A549 (cell line): ENCODE measurements around the gene HMGCS1. TPM values are rescaled to one million over a fixed set of nuclear protein-coding genes. Genes with fewer than 3 reads are reported as not detected.

Source experiments
- ATAC-seq, 2 experiments: fragments of 200-7000 bp in 1 of 2; fragments of >200 bp in 1 of 2; cut with Nextera tagmentation in 1 of 2; cut with Tn5 transposase in 1 of 2; 3 replicates each; pipeline versions ENCODE4 v1.8.0 to v1.9.1; 2018 to 2020; ENCODE audit warnings: mild to moderate bottlenecking in 1 of 2, moderate library complexity in 1 of 2
- CTCF ChIA-PET: fragments of 300-600 bp; sonication (Branson Sonifier 250); formaldehyde crosslinking; extraction: SDS; loops from one replicate; lab custom pipeline; 2021; ENCODE audit warnings: antibody characterized with exemption, inconsistent platforms; lab: Yijun Ruan, JAX
- POLR2A ChIA-PET: fragments of 350-600 bp; formaldehyde crosslinking; extraction: SDS; loops from one replicate; lab custom pipeline; 2021; ENCODE audit warnings: antibody characterized with exemption, inconsistent platforms; lab: Yijun Ruan, JAX
- DNase-seq, 2 experiments: peaks; one replicate each; pipeline versions ENCODE4 v3.0.0 to v3.0.0-alpha.2; 2011 to 2016; ENCODE audit warnings: low read depth in 1 of 2, low spot score in 1 of 2
- FAIRE-seq: peaks from 2 replicates; lab custom pipeline; 2011; peaks lifted over from hg19 to GRCh38; lab: Jason Lieb, UNC
- H3K27ac ChIP-seq, 2 experiments: fragments of >200 bp; sonication (Bioruptor Twin); formaldehyde crosslinking; 3 replicates each; pipeline ENCODE4 v1.5.1; 2016 to 2017
- H3K4me1 ChIP-seq: fragments of >200 bp; sonication (Bioruptor Twin); formaldehyde crosslinking; 3 replicates; pipeline ENCODE4 v1.6.1; 2016
- H3K4me2 ChIP-seq: fragments of >200 bp; sonication (Bioruptor Twin); formaldehyde crosslinking; 3 replicates; pipeline ENCODE4 v1.6.1; 2016
- H3K4me3 ChIP-seq: fragments of >200 bp; sonication (Bioruptor Twin); formaldehyde crosslinking; 3 replicates; pipeline ENCODE4 v1.5.1; 2016
- H3K9me3 ChIP-seq: fragments of >200 bp; sonication (Bioruptor Twin); formaldehyde crosslinking; 3 replicates; pipeline ENCODE4 v1.6.1; 2016
- BHLHE40 ChIP-seq: IDR thresholded peaks from 2 replicates; pipeline ENCODE4 v1.6.1; 2012; ENCODE audit warnings: low read depth, low read length, inconsistent platforms
- CBX2 ChIP-seq: fragments of 200-600 bp; sonication (generic); IDR thresholded peaks from 2 replicates; pipeline ENCODE4 v1.6.1; 2016; ENCODE audit warnings: low read depth, mild to moderate bottlenecking, borderline replicate concordance
- CHD2 ChIP-seq: fragments of 150-350 bp; IDR thresholded peaks from 2 replicates; pipeline ENCODE4 v1.6.1; 2014; ENCODE audit warnings: low read length; ENCODE audit not compliant: partially characterized antibody
- EHMT2 ChIP-seq: fragments of 200-600 bp; sonication (generic); IDR thresholded peaks from 2 replicates; pipeline ENCODE4 v1.6.1; 2016; ENCODE audit warnings: antibody characterized with exemption, low read depth, mild to moderate bottlenecking, moderate library complexity
- EP300 ChIP-seq, 2 experiments: fragments of >200 bp; sonication (Bioruptor Twin); formaldehyde crosslinking; IDR thresholded peaks; 2 replicates in 1 of 2; 3 replicates in 1 of 2; pipeline ENCODE4 v1.6.1; 2016 to 2017
- ESRRA ChIP-seq: fragments of 150-350 bp; IDR thresholded peaks from 2 replicates; pipeline ENCODE4 v1.6.1; 2014; ENCODE audit warnings: mild to moderate bottlenecking, low read length, borderline replicate concordance
- HOXB5 ChIP-seq: fragments of 250-450 bp; sonication (Bioruptor Pico); IDR thresholded peaks from 2 replicates; pipeline ENCODE4 v1.5.0; 2020; ENCODE audit warnings: mild to moderate bottlenecking, moderate library complexity
- JUN ChIP-seq, 2 experiments: fragments of >200 bp; sonication (Bioruptor Twin); formaldehyde crosslinking; IDR thresholded peaks; 2 replicates in 1 of 2; 3 replicates in 1 of 2; pipeline ENCODE4 v1.6.1; 2016 to 2017
- NFE2L2 ChIP-seq: fragments of 150-350 bp; conservative IDR thresholded peaks from 2 replicates; pipeline ENCODE4 v1.6.1; 2014; ENCODE audit warnings: low read length
- POLR2AphosphoS2 ChIP-seq: conservative IDR thresholded peaks from 2 replicates; pipeline ENCODE4 v1.6.1; 2012; ENCODE audit warnings: low read length, improper control_type of control experiment, inconsistent platforms
- RAD21 ChIP-seq, 2 experiments: fragments of >200 bp in 1 of 2; sonication (Bioruptor Twin) in 1 of 2; formaldehyde crosslinking in 1 of 2; IDR thresholded peaks in 1 of 2; conservative IDR thresholded peaks in 1 of 2; 2 replicates in 1 of 2; 3 replicates in 1 of 2; pipeline ENCODE4 v1.6.1; 2012 to 2018; ENCODE audit warnings: inconsistent platforms in 1 of 2
- RARB ChIP-seq: fragments of 250-450 bp; sonication (Bioruptor Pico); IDR thresholded peaks from 2 replicates; pipeline ENCODE4 v1.8.0; 2021; ENCODE audit warnings: mild to moderate bottlenecking, moderate library complexity
- TP53 ChIP-seq: fragments of 250-450 bp; sonication (Bioruptor Pico); IDR thresholded peaks from 2 replicates; pipeline ENCODE4 v1.5.0; 2021; ENCODE audit warnings: mild to moderate bottlenecking, moderate library complexity
- WGBS: methylation state at CpG from one replicate; pipeline ENCODE4 v1.1.6; 2017; ENCODE audit errors: missing lambda C conversion rate; 5-methylcytosine and 5-hydroxymethylcytosine counted together
- polyA plus RNA-seq, 4 experiments: library from polyadenylated mRNA; depleted of rRNA in 3 of 4; stranded (reverse); fragments of >200 nt; fragmentation: RNase III in 1 of 4; extraction: RNeasy Plus Mini Kit Qiagen cat#74134 plus additional on column Dnase treatment in 1 of 4; gene quantifications; 2 replicates in 3 of 4; 3 replicates in 1 of 4; pipeline ENCODE4 v1.2.3, GENCODE V29; 2011 to 2017
- TF ChIP-seq, protein P1 (sequence below): fragments of >200 bp; sonication (Bioruptor Twin); formaldehyde crosslinking; IDR thresholded peaks from 2 replicates; pipeline ENCODE4 v1.6.1; 2016
- TF ChIP-seq, protein P2 (sequence below): fragments of 250-450 bp; sonication (Bioruptor Pico); IDR thresholded peaks from 2 replicates; pipeline ENCODE4 v1.5.0; 2020; ENCODE audit warnings: low read depth, mild to moderate bottlenecking, moderate library complexity

HMGCS1 gene
- polyA plus RNA-seq, 2 of the 4 experiments (the other 2 are of a cell fraction): 64.8 to 72.8 TPM

DNA sequence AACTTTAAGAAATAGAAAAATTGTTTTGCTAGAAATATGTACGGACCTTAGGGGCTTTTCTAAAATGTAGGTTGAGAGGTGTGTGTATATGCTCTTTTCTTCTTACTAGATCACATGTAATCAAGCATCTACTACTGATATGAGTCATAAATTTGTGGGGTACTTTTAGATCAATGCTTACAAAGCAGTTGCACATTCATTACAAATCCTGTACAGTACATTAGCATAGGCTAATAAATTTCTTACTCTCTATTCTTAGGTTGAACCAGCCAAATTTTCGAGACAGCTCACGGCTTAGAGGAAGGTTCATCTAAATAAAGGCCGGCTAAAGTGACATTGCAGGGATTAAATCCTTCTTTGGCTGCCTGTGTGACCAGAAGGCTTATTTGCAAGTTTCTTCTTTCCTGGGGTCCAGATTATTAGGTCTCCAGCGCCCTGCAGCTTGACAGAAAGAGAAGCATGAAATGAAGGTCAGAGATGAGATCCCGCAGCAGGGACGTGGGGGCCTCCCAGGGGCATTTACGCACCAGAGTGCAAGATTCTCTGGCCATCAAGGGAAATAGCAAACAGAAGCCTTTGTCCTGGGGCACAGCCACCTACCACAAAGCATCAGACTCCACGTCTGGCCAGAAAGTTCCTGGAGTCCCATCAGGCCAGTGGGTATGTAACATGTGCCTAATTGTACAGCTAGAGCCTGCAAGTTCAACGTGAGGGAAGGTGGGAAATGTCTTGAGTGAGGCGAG lies 68.2 kb downstream of the HMGCS1 start (continued):
- TF ChIP-seq, protein P1, sequence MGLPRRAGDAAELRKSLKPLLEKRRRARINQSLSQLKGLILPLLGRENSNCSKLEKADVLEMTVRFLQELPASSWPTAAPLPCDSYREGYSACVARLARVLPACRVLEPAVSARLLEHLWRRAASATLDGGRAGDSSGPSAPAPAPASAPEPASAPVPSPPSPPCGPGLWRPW: no peak
- TF ChIP-seq RARB (CRISPR knock-in tag) (no peak), BHLHE40 (no peak), HOXB5 (CRISPR knock-in tag) (no peak), RAD21 (conservative IDR thresholded peaks at IDR 0.05 in 1 of 2, IDR thresholded peaks at IDR 0.05 in 1 of 2) (no peak)

DNA sequence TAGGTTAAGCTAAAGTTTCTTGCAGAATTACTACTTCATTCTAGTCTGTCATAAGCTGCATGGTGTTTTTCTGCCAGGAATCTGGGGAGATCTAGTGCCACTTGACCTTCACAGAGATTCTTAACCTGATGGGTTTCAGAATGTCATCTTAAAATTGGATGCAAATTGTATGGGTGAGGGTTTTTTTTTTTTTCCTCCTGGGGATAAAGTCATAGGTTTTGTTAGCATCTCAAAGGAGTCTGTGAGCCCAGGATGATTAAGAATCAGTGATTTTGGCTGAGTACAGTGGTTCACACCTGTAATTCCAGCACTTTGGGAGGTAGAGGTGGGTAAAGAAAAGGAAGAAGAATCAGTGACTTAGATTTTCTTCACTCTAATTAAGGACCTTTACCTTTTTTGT lies 69.9 kb downstream of the HMGCS1 start:
- no peak for FAIRE-seq
- ATAC-seq: no peak
- H3K4me2 ChIP-seq: no peak overlapping the region
- no peaks in the 10 kb centered on the region for H3K9me3 ChIP-seq
- no peak for DNase-seq
- H3K4me1 ChIP-seq: no peaks in the 10 kb centered on the region
- ChIA-PET POLR2A (no interaction called here), CTCF (interaction anchor here (1.4 to 1.5 kb wide), 2 partner anchors 69 to 146 kb away, joined by 3 to 7 read pairs; no protein-coding TSS in a partner anchor)
- TF ChIP-seq TP53 (CRISPR knock-in tag) (no peak), CHD2 (no peak)
- no peak overlapping the region for H3K27ac ChIP-seq
- H3K4me3 ChIP-seq: no peak overlapping the region

DNA sequence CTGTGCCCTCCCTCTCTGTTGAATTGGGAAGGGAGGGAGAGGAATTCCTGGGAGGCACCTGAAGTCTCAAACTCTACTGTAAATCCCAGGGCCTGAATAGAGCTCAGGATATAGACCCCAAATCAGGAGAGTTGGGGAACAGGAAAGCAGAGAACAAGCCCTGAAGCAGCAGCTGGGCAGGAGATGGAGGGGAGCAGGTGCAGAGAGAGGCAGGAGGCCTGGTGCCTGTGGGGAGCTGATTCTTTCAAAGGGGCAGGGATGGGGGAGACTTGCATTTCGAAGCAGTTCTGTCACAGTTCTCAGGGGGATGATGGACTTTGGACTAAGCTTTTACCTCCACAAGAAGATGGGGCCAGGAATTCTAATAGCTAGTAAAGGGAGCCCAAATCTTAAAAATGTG lies 71.0 kb downstream of the HMGCS1 start:
- POLR2A ChIA-PET: no interaction called here
- TF ChIP-seq EHMT2 (no peak), EP300 (IDR thresholded peaks at IDR 0.05) (no peak), NFE2L2 (no peak), CBX2 (no peak), JUN (IDR thresholded peaks at IDR 0.05) (no peak), POLR2AphosphoS2 (no peak), ESRRA (no peak), HOXB5 (CRISPR knock-in tag) (no peak)
- TF ChIP-seq, protein P2, sequence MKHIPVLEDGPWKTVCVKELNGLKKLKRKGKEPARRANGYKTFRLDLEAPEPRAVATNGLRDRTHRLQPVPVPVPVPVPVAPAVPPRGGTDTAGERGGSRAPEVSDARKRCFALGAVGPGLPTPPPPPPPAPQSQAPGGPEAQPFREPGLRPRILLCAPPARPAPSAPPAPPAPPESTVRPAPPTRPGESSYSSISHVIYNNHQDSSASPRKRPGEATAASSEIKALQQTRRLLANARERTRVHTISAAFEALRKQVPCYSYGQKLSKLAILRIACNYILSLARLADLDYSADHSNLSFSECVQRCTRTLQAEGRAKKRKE (CRISPR knock-in tag): no peak
- TF ChIP-seq, all 56 proteins: peak for 0
- 0% methylated on average over 1 of the region's 1 CpG for WGBS
- Histone ChIP-seq H3K9me3 (no peaks in the 10 kb centered on the region), H3K27ac (no peak overlapping the region), H3K4me3 (no peak overlapping the region), H3K4me2 (no peak overlapping the region), H3K4me1 (no peaks in the 10 kb centered on the region)
- ATAC-seq: no peak
- CTCF ChIA-PET: interaction anchor here (0.9 to 1.4 kb wide), 2 partner anchors 147 to 242 kb away, joined by 3 to 7 read pairs; no protein-coding TSS in a partner anchor
- DNase-seq: no peak
- no peak for FAIRE-seq

Other genes with a start within 250 kb of the HMGCS1 start
- gene ZNF131, start 192.5 kb downstream of the HMGCS1 start, polyA plus RNA-seq (2011; rRNA removed): 37.5 and 47.9 TPM in 2 replicates
- 21.7 to 25.3 TPM (median 22.6 TPM) in 3 replicates for gene ZNF131, start 192.5 kb downstream of the HMGCS1 start, polyA plus RNA-seq (2017; fragmentation: RNase III; extraction: RNeasy Plus Mini Kit Qiagen cat#74134 plus additional on column Dnase treatment)
- 0.23 and 0.26 TPM in 2 replicates for gene NIM1K, start 121.2 kb downstream of the HMGCS1 start, polyA plus RNA-seq (2011; rRNA removed)
- 0.06 to 0.33 TPM (median 0.10 TPM) in 3 replicates for gene NIM1K, start 121.2 kb downstream of the HMGCS1 start, polyA plus RNA-seq (2017; fragmentation: RNase III; extraction: RNeasy Plus Mini Kit Qiagen cat#74134 plus additional on column Dnase treatment)
- gene CCL28, start 99.0 kb upstream of the HMGCS1 start, polyA plus RNA-seq (2011; rRNA removed): 0.39 and 0.50 TPM in 2 replicates
- gene CCL28, start 99.0 kb upstream of the HMGCS1 start, polyA plus RNA-seq (2017; fragmentation: RNase III; extraction: RNeasy Plus Mini Kit Qiagen cat#74134 plus additional on column Dnase treatment): 0.09 to 0.15 TPM (median 0.13 TPM) in 3 replicates
- 46.1 and 47.3 TPM in 2 replicates for gene TMEM267, start 170.5 kb upstream of the HMGCS1 start, polyA plus RNA-seq (2011; rRNA removed)
- gene TMEM267, start 170.5 kb upstream of the HMGCS1 start, polyA plus RNA-seq (2017; fragmentation: RNase III; extraction: RNeasy Plus Mini Kit Qiagen cat#74134 plus additional on column Dnase treatment): 15.8 to 17.9 TPM (median 17.3 TPM) in 3 replicates
- 11.8 and 16.1 TPM in 2 replicates for gene C5orf34, start 201.7 kb upstream of the HMGCS1 start, polyA plus RNA-seq (2011; rRNA removed)
- gene C5orf34, start 201.7 kb upstream of the HMGCS1 start, polyA plus RNA-seq (2017; fragmentation: RNase III; extraction: RNeasy Plus Mini Kit Qiagen cat#74134 plus additional on column Dnase treatment): 7.1 to 7.7 TPM (median 7.6 TPM) in 3 replicates
- 188 and 198 TPM in 2 replicates for gene PAIP1, start 243.7 kb upstream of the HMGCS1 start, polyA plus RNA-seq (2011; rRNA removed)
- 84.6 to 89.6 TPM (median 86.7 TPM) in 3 replicates for gene PAIP1, start 243.7 kb upstream of the HMGCS1 start, polyA plus RNA-seq (2017; fragmentation: RNase III; extraction: RNeasy Plus Mini Kit Qiagen cat#74134 plus additional on column Dnase treatment)